H1 (cell line): ENCODE results near the gene CMYA5. TPM values are rescaled to one million over a fixed set of nuclear protein-coding genes. Genes with fewer than 3 reads are reported as not detected.

Experiments
- CTCF ChIA-PET: fragments of 300-600 bp; sonication (Branson Sonifier 250); formaldehyde crosslinking; loops from one replicate; lab custom pipeline; 2021; ENCODE audit not compliant: partially characterized antibody; lab: Charles Lee
- POLR2A ChIA-PET: fragments of 300-600 bp; sonication (Branson Sonifier 250); formaldehyde crosslinking; loops from one replicate; lab custom pipeline; 2021; ENCODE audit warnings: inconsistent platforms; ENCODE audit not compliant: partially characterized antibody; lab: Charles Lee
- DNase-seq, 2 experiments: peaks; one replicate each; pipeline versions ENCODE4 v3.0.0 to v3.0.0-alpha.2; 2010 to 2022; ENCODE audit warnings: low spot score in 2 of 2, low read depth in 1 of 2, mixed read lengths in 1 of 2
- FAIRE-seq: peaks from 2 replicates; lab custom pipeline; 2011; peaks lifted over from hg19 to GRCh38; lab: Jason Lieb, UNC
- H2AFZ ChIP-seq: 2 replicates; pipeline ENCODE4 v1.8.1; 2012; ENCODE audit warnings: low read length, inconsistent platforms
- H2AK5ac ChIP-seq: 2 replicates; pipeline ENCODE4 v1.6.1; 2013; ENCODE audit warnings: low read depth, low read length
- H2BK120ac ChIP-seq: replicated peaks from 2 replicates; pipeline ENCODE3; 2013; ENCODE audit warnings: low read depth, low read length, inconsistent platforms
- H2BK12ac ChIP-seq: 2 replicates; pipeline ENCODE4 v1.6.1; 2013; ENCODE audit warnings: low read depth, low read length
- H2BK15ac ChIP-seq: 2 replicates; pipeline ENCODE4 v1.6.1; 2013; ENCODE audit warnings: low read length
- H2BK20ac ChIP-seq: 2 replicates; pipeline ENCODE4 v1.6.1; 2013; ENCODE audit warnings: low read length
- H2BK5ac ChIP-seq: 2 replicates; pipeline ENCODE4 v1.6.1; 2013; ENCODE audit warnings: low read depth, low read length
- H3K14ac ChIP-seq: 2 replicates; pipeline ENCODE4 v1.6.1; 2013; ENCODE audit warnings: inconsistent platforms; ENCODE audit not compliant: insufficient read length
- H3K18ac ChIP-seq: 2 replicates; pipeline ENCODE4 v1.6.1; 2013; ENCODE audit warnings: low read length; ENCODE audit errors: extremely low read depth
- H3K23ac ChIP-seq: 2 replicates; pipeline ENCODE4 v1.6.1; 2013; ENCODE audit warnings: inconsistent platforms; ENCODE audit not compliant: insufficient read length
- H3K23me2 ChIP-seq: 2 replicates; pipeline ENCODE4 v1.6.1; 2013; ENCODE audit warnings: low read depth, low read length
- H3K27ac ChIP-seq: 2 replicates; pipeline ENCODE4 v1.6.1; 2011; ENCODE audit warnings: low read depth, low read length, inconsistent platforms
- H3K27me3 ChIP-seq, 4 experiments: replicated peaks in 1 of 4; 1 replicate in 1 of 4; 2 replicates in 3 of 4; pipeline versions ENCODE4 v1.6.1 to v1.8.1; 2011 to 2013; ENCODE audit warnings: low read length in 3 of 4, mild to moderate bottlenecking in 3 of 4, inconsistent platforms in 2 of 4, mixed read lengths in 2 of 4, moderate library complexity in 1 of 4; ENCODE audit not compliant: control insufficient read depth in 3 of 4, insufficient read depth in 3 of 4; ENCODE audit errors: extremely low read depth in 1 of 4
- H3K36me3 ChIP-seq, 4 experiments: 2 replicates each; pipeline versions ENCODE4 v1.6.1 to v1.8.1; 2011 to 2013; ENCODE audit warnings: mild to moderate bottlenecking in 4 of 4, low read length in 3 of 4, moderate library complexity in 2 of 4, control low read depth in 1 of 4, inconsistent platforms in 1 of 4; ENCODE audit not compliant: insufficient read depth in 4 of 4, control insufficient read depth in 2 of 4
- H3K4ac ChIP-seq: replicated peaks from 2 replicates; pipeline ENCODE3; 2013; ENCODE audit warnings: low read length, low read depth, mixed read lengths, inconsistent platforms; ENCODE audit not compliant: insufficient read length
- H3K4me1 ChIP-seq, 4 experiments: replicated peaks in 1 of 4; 1 replicate in 1 of 4; 2 replicates in 3 of 4; pipeline versions ENCODE4 v1.6.1 to v1.8.1; 2011 to 2013; ENCODE audit warnings: low read length in 3 of 4, inconsistent platforms in 2 of 4, mixed read lengths in 1 of 4; ENCODE audit not compliant: insufficient read depth in 4 of 4, control insufficient read depth in 3 of 4
- H3K4me2 ChIP-seq, 2 experiments: 2 replicates each; pipeline versions ENCODE4 v1.6.1 to v1.8.1; 2011 to 2013; ENCODE audit warnings: low read depth in 2 of 2, low read length in 2 of 2, control low read depth in 1 of 2, inconsistent platforms in 1 of 2, mild to moderate bottlenecking in 1 of 2; ENCODE audit not compliant: insufficient read depth in 1 of 2
- H3K4me3 ChIP-seq, 4 experiments: fragments of 200-600, 300-600 bp in 1 of 4; sonication (generic), shearing (Covaris generic), sonication (Bioruptor Twin) in 1 of 4; 2 replicates each; pipeline versions ENCODE4 v1.5.1 to v1.8.1; 2011 to 2016; ENCODE audit warnings: low read length in 4 of 4, low read depth in 3 of 4, control low read depth in 2 of 4, inconsistent platforms in 2 of 4, mild to moderate bottlenecking in 2 of 4, mixed read lengths in 1 of 4, moderate library complexity in 1 of 4; ENCODE audit not compliant: insufficient read depth in 2 of 4; ENCODE audit errors: extremely low read depth in 1 of 4
- H3K56ac ChIP-seq: replicated peaks from 2 replicates; pipeline ENCODE3; 2013; ENCODE audit warnings: low read depth, mild to moderate bottlenecking, mixed read lengths, low read length, inconsistent platforms; ENCODE audit not compliant: insufficient read length
- H3K79me1 ChIP-seq: 2 replicates; pipeline ENCODE4 v1.6.1; 2013; ENCODE audit warnings: low read depth, low read length, control low read depth
- H3K79me2 ChIP-seq, 2 experiments: 2 replicates each; pipeline versions ENCODE4 v1.6.1 to v1.8.1; 2012 to 2013; ENCODE audit warnings: low read length in 2 of 2, mild to moderate bottlenecking in 2 of 2, inconsistent platforms in 1 of 2; ENCODE audit not compliant: insufficient read depth in 2 of 2, control insufficient read depth in 1 of 2
- H3K9ac ChIP-seq, 4 experiments: replicated peaks in 1 of 4; 1 replicate in 1 of 4; 2 replicates in 3 of 4; pipeline versions ENCODE4 v1.6.1 to v1.8.1; 2011 to 2013; ENCODE audit warnings: low read depth in 3 of 4, low read length in 3 of 4, control low read depth in 2 of 4, mild to moderate bottlenecking in 2 of 4, moderate library complexity in 2 of 4, inconsistent platforms in 1 of 4; ENCODE audit errors: extremely low read depth in 1 of 4
- H3K9me3 ChIP-seq, 2 experiments: 2 replicates each; pipeline versions ENCODE4 v1.6.1 to v1.8.1; 2012 to 2013; ENCODE audit warnings: mild to moderate bottlenecking in 2 of 2, moderate library complexity in 2 of 2, control low read depth in 1 of 2, inconsistent platforms in 1 of 2, low read depth in 1 of 2, low read length in 1 of 2, mixed read lengths in 1 of 2; ENCODE audit not compliant: insufficient read depth in 2 of 2
- H4K20me1 ChIP-seq, 2 experiments: replicated peaks in 1 of 2; 2 replicates each; pipeline versions ENCODE3 to v1.8.1; 2011 to 2013; ENCODE audit warnings: inconsistent platforms in 2 of 2, low read length in 2 of 2, mild to moderate bottlenecking in 1 of 2; ENCODE audit not compliant: insufficient read depth in 2 of 2, control insufficient read depth in 1 of 2
- H4K5ac ChIP-seq: 2 replicates; pipeline ENCODE4 v1.6.1; 2013; ENCODE audit warnings: low read length, low read depth, mixed read lengths, inconsistent platforms; ENCODE audit not compliant: insufficient read length
- H4K8ac ChIP-seq: 2 replicates; pipeline ENCODE4 v1.8.0; 2013; ENCODE audit warnings: mild to moderate bottlenecking, moderate library complexity, low read length, inconsistent platforms; ENCODE audit not compliant: insufficient read depth; ENCODE audit errors: extremely low read depth
- H4K91ac ChIP-seq: replicated peaks from 2 replicates; pipeline ENCODE3; 2013; ENCODE audit warnings: low read length, mixed read lengths, inconsistent platforms; ENCODE audit not compliant: insufficient read length
- CEBPB ChIP-seq: IDR thresholded peaks from 2 replicates; pipeline ENCODE4 v1.6.1; 2012; ENCODE audit warnings: low read depth, low read length
- HDAC6 ChIP-seq: IDR thresholded peaks from one replicate; pipeline ENCODE4 v1.7.1; 2012; ENCODE audit warnings: low read depth, mild to moderate bottlenecking, inconsistent platforms, low read length, moderate library complexity
- NANOG ChIP-seq: IDR thresholded peaks from 2 replicates; pipeline ENCODE4 v1.6.1; 2011; ENCODE audit warnings: low read length, low read depth, mild to moderate bottlenecking, inconsistent platforms; ENCODE audit not compliant: insufficient read depth, poor library complexity, severe bottlenecking
- RBBP5 ChIP-seq: IDR thresholded peaks from 2 replicates; pipeline ENCODE4 v1.7.1; 2012; ENCODE audit warnings: low read depth, mild to moderate bottlenecking, inconsistent platforms, low read length, moderate library complexity, borderline replicate concordance
- RNF2 ChIP-seq: fragments of 200-900, 300-1000 bp; sonication (generic); IDR thresholded peaks from 2 replicates; pipeline ENCODE4 v1.7.1; 2016; ENCODE audit warnings: borderline replicate concordance, low read depth, mild to moderate bottlenecking, antibody characterized with exemption, low read length; ENCODE audit not compliant: poor library complexity, severe bottlenecking; ENCODE audit errors: missing control alignments
- RXRA ChIP-seq: IDR thresholded peaks from 2 replicates; pipeline ENCODE4 v1.6.1; 2011; ENCODE audit warnings: low read depth, mild to moderate bottlenecking, low read length, moderate library complexity; ENCODE audit not compliant: insufficient read depth
- SAP30 ChIP-seq: fragments of 300-600 bp; sonication (generic); IDR thresholded peaks from 2 replicates; pipeline ENCODE4 v1.7.1; 2012; ENCODE audit warnings: low read length, moderate library complexity, mild to moderate bottlenecking, inconsistent platforms; ENCODE audit not compliant: insufficient read depth, insufficient replicate concordance
- SIRT6 ChIP-seq: IDR thresholded peaks from one replicate; pipeline ENCODE4 v1.7.1; 2012; ENCODE audit warnings: low read length, inconsistent platforms
- SUZ12 ChIP-seq: fragments of 200-600 bp; sonication (generic); IDR thresholded peaks from 2 replicates; pipeline ENCODE4 v1.6.1; 2012; ENCODE audit warnings: mild to moderate bottlenecking, inconsistent platforms, low read length, moderate library complexity, mixed read lengths
- TCF12 ChIP-seq: IDR thresholded peaks from 2 replicates; pipeline ENCODE4 v1.6.1; 2011; ENCODE audit warnings: low read depth, mild to moderate bottlenecking, low read length
- WGBS, 2 experiments: shearing (Covaris generic) in 1 of 2; methylation state at CpG; one replicate each; pipeline versions ENCODE4 v1.1.6 to v1.1.7; 2013 to 2015; ENCODE audit warnings: low lambda C conversion rate in 2 of 2, mixed read lengths in 2 of 2, inconsistent platforms in 1 of 2, low coverage in 1 of 2, missing lambda C conversion rate in 1 of 2; ENCODE audit not compliant: insufficient replicate concordance in 2 of 2, insufficient coverage in 1 of 2, insufficient read length in 1 of 2; ENCODE audit errors: extremely low coverage in 1 of 2, missing lambda C conversion rate in 1 of 2; 5-methylcytosine and 5-hydroxymethylcytosine counted together
- polyA plus RNA-seq, 7 experiments: library from polyadenylated mRNA; depleted of rRNA in 3 of 7; stranded (reverse) in 5 of 7; unstranded in 2 of 7; fragments of >200 nt in 5 of 7; fragments of 200-250 nt in 2 of 7; gene quantifications; 1 replicate in 5 of 7; 2 replicates in 1 of 7; 4 replicates in 1 of 7; pipeline versions ENCODE4 v1.2.1 to v1.2.3, GENCODE V29; 2011 to 2013; ENCODE audit warnings: missing spikeins in 2 of 7, mixed read lengths in 2 of 7
- total RNA-seq: library from RNA; stranded (reverse); fragmentation: NEBNext Ultra II Directional; extraction: Animal tissue kit (Norgen Biotek cat#: 25700); gene quantifications from 2 replicates; pipeline ENCODE4 v1.2.1, GENCODE V29; 2021
- TF ChIP-seq, protein P1 (sequence below): IDR thresholded peaks from 2 replicates; pipeline ENCODE4 v1.6.1; 2011; ENCODE audit warnings: low read length, improper control_type of control experiment
- TF ChIP-seq, protein P2 (sequence below): IDR thresholded peaks from 2 replicates; pipeline ENCODE4 v1.6.1; 2012; ENCODE audit warnings: inconsistent platforms

Gene CMYA5
- total and polyA plus RNA-seq, 2 of the 8 experiments (the other 6 are each of a cell fraction or from before 2014, with no cell fraction given): 0.88 to 0.95 TPM

DNA sequence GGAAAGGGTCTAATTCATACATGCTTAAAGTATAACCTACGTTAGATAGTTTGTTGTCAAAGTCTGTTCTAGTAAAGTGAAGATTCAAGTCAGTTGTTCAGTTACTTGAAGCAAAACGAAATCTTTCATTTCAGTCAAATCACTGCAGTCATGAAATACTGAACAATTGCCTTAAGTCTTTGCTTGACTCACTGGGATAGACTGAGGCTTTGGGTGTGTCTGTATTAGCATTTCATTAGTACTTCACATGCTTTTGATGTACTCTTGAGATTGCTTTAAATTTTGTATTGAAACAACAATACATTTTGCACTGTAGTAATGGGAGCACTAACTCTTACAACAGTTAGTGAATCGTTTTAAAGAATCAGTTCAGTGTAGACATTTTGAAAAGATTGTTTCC is 4.0 kb upstream of the CMYA5 start:
- Histone ChIP-seq H3K23me2 (peaks cover 9% of the 10 kb centered on the region; the same call in 1 of the 2 replicates), H3K4ac (no peak overlapping the region), H3K9me3 (no peaks in the 10 kb centered on the region), H3K36me3 (peaks cover 0 to 14% (median 2%) of the 10 kb centered on the region in 4 experiments; a peak in 5 of 8 replicates), H3K23ac (no peak overlapping the region), H3K79me2 (no peaks in the 10 kb centered on the region), H4K8ac (no peak overlapping the region), H3K27ac (no peak overlapping the region), H2BK20ac (no peak overlapping the region), H3K18ac (no peak overlapping the region), H3K14ac (no peak overlapping the region), H2AFZ (no peak overlapping the region), H3K4me1 (peaks cover 0 to 6% (median 1%) of the 10 kb centered on the region in 4 experiments; a peak in 3 of 7 replicates), H4K20me1 (no peaks in the 10 kb centered on the region), H4K91ac (no peak overlapping the region), H2BK12ac (no peak overlapping the region), H3K56ac (no peak overlapping the region), H4K5ac (no peak overlapping the region), H2BK120ac (no peak overlapping the region), H2BK5ac (no peak overlapping the region), H2BK15ac (no peak overlapping the region), H3K9ac (no peak overlapping the region), H3K4me2 (no peak overlapping the region), H3K79me1 (no peaks in the 10 kb centered on the region), H3K27me3 (no peaks in the 10 kb centered on the region; a peak in 1 of 7 replicates), H2AK5ac (no peak overlapping the region), H3K4me3 (no peak overlapping the region)
- TF ChIP-seq, protein P1, sequence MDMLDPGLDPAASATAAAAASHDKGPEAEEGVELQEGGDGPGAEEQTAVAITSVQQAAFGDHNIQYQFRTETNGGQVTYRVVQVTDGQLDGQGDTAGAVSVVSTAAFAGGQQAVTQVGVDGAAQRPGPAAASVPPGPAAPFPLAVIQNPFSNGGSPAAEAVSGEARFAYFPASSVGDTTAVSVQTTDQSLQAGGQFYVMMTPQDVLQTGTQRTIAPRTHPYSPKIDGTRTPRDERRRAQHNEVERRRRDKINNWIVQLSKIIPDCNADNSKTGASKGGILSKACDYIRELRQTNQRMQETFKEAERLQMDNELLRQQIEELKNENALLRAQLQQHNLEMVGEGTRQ: no peak
- TF ChIP-seq, protein P2, sequence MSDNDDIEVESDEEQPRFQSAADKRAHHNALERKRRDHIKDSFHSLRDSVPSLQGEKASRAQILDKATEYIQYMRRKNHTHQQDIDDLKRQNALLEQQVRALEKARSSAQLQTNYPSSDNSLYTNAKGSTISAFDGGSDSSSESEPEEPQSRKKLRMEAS: no peak
- TF ChIP-seq SAP30: no peak
- no peak for TF ChIP-seq RXRA
- TF ChIP-seq NANOG: no peak
- no peak for TF ChIP-seq TCF12
- no peak for TF ChIP-seq RBBP5
- TF ChIP-seq SIRT6: no peak
- no peak for TF ChIP-seq SUZ12
- no peak for TF ChIP-seq RNF2
- TF ChIP-seq CEBPB: no peak
- no peak for TF ChIP-seq HDAC6
- WGBS, 2 experiments: 88% methylated on average over 3 of the region's 3 CpGs; no CpG with 5 or more reads in 1 of the 2 experiments
- DNase-seq: no peak
- ChIA-PET POLR2A (no interaction called here), CTCF (no interaction called here)
- FAIRE-seq: no peak
